ENCODE data around the gene PRLHR. TPM values are rescaled to one million over a fixed set of nuclear protein-coding genes. Genes with fewer than 3 reads are reported as not detected.

Gene PRLHR
- total and polyA plus RNA-seq, 2 of the 4 experiments (the other 2 are of a cell fraction): not detected

GRCh38 chr10:118595064-118595420 is 406 bp downstream of the PRLHR start:
- H3K9me1 ChIP-seq (ENCODE audit: insufficient read depth, low read length): no peaks in the 10 kb centered on the region
- no peak overlapping the region for H4K8ac ChIP-seq (ENCODE audit: low read depth in 2 of 2, low read length in 2 of 2)
- H3K4me1 ChIP-seq (ENCODE audit: control insufficient read depth, insufficient read depth, low read length): no peaks in the 10 kb centered on the region
- no peak overlapping the region for H2AFZ ChIP-seq (replicated peaks; ENCODE audit: low read length, poor library complexity)
- ATAC-seq (ENCODE audit: low read depth): no peak
- in situ Hi-C loops (cut with MboI; ENCODE audit: low sequenced_read_pairs): no loop called here
- no peak overlapping the region for H2BK15ac ChIP-seq (ENCODE audit: low read depth, low read length)
- no peaks in the 10 kb centered on the region for H3K79me1 ChIP-seq (ENCODE audit: low read depth in 1 of 2, low read length in 2 of 2)
- H3K23ac ChIP-seq (ENCODE audit: low read depth, low read length): no peak overlapping the region
- H2BK5ac ChIP-seq (ENCODE audit: low read depth, low read length, poor library complexity, severe bottlenecking): no peak overlapping the region
- DNase-seq: no peak
- H3K14ac ChIP-seq (replicated peaks; ENCODE audit: low read depth, low read length): no peak overlapping the region
- CTCF ChIA-PET: no interaction called here
- no peak overlapping the region for H2AK5ac ChIP-seq (ENCODE audit: low read depth, low read length)
- WGBS, 2 experiments (ENCODE audit: extremely low coverage in 2 of 2, insufficient read length in 1 of 2): 0% methylated on average over 1 of the region's 22 CpGs; no CpG with 5 or more reads in 1 of the 2 experiments
- BruUV-seq (replicated peaks): no TSS peak
- H3K9ac ChIP-seq (ENCODE audit: low read depth, low read length): no peak overlapping the region
- no peak overlapping the region for H3K4me2 ChIP-seq (ENCODE audit: low read depth, low read length)
- intact Hi-C loops (cut with micrococcal nuclease): no loop called here
- H2BK20ac ChIP-seq (ENCODE audit: low read depth, low read length): no peak overlapping the region
- POLR2A ChIA-PET (ENCODE audit: unreplicated experiment): no interaction called here
- H4K20me1 ChIP-seq (ENCODE audit: insufficient read depth, low read length): no peaks in the 10 kb centered on the region
- peaks cover 18% of the 10 kb centered on the region for H3K27me3 ChIP-seq (ENCODE audit: control insufficient read depth, insufficient read depth, low read length)
- H3K4ac ChIP-seq (ENCODE audit: low read depth, low read length): no peak overlapping the region
- dilution Hi-C loops (cut with HindIII; ENCODE audit: low sequenced_read_pairs, unreplicated experiment): no loop called here
- TF ChIP-seq POLR2A (IDR thresholded peaks at IDR 0.05; ENCODE audit: low read depth, low read length): no peak
- no peak for TF ChIP-seq ELK1 (IDR thresholded peaks at IDR 0.05; ENCODE audit: borderline replicate concordance, low read depth, low read length)
- no peak for TF ChIP-seq SMC3 (IDR thresholded peaks at IDR 0.05; ENCODE audit: low read depth, low read length)
- TF ChIP-seq NFE2L2 (IDR thresholded peaks at IDR 0.05; ENCODE audit: low read depth, low read length): no peak
- no peak for TF ChIP-seq MAFK (IDR thresholded peaks at IDR 0.05; ENCODE audit: low read depth, low read length)
- no peak for TF ChIP-seq RFX5 (IDR thresholded peaks at IDR 0.05; ENCODE audit: low read depth, low read length)
- TF ChIP-seq CTCF (conservative IDR thresholded peaks at IDR 0.05; ENCODE audit: low read depth, low read length): no peak
- no peak for TF ChIP-seq CEBPB (IDR thresholded peaks at IDR 0.05; ENCODE audit: low read depth, low read length)
- TF ChIP-seq USF2 (IDR thresholded peaks at IDR 0.05; ENCODE audit: low read depth, low read length): no peak
- no peak for TF ChIP-seq RAD21 (IDR thresholded peaks at IDR 0.05; ENCODE audit: low read length)
- no peak for TF ChIP-seq BHLHE40 (IDR thresholded peaks at IDR 0.05; ENCODE audit: low read depth, low read length)
- no peak for TF ChIP-seq CHD1 (IDR thresholded peaks at IDR 0.05; ENCODE audit: low read depth, low read length)
- TF ChIP-seq MAZ (IDR thresholded peaks at IDR 0.05; ENCODE audit: borderline replicate concordance, low read depth, low read length): no peak
- TF ChIP-seq FOS (IDR thresholded peaks at IDR 0.05; ENCODE audit: low read depth, low read length): no peak
- TF ChIP-seq MXI1 (IDR thresholded peaks at IDR 0.05; ENCODE audit: borderline replicate concordance, low read depth, low read length): no peak
- no peak for TF ChIP-seq RCOR1 (IDR thresholded peaks at IDR 0.05; ENCODE audit: insufficient replicate concordance, low read length)
- no peak overlapping the region for H2AK9ac ChIP-seq (replicated peaks; ENCODE audit: low read depth, low read length, poor library complexity)
- no peak overlapping the region for H3K18ac ChIP-seq (ENCODE audit: low read depth, low read length)
- peaks cover 3% of the 10 kb centered on the region; the same call in 1 of the 2 replicates for H3K9me3 ChIP-seq (ENCODE audit: control insufficient read depth, insufficient read depth, low read length)
- no peak overlapping the region for H3K27ac ChIP-seq (ENCODE audit: insufficient read depth, low read length)
- no peak overlapping the region for H3K56ac ChIP-seq (ENCODE audit: extremely low read depth, insufficient read depth, low read length)
- no peaks in the 10 kb centered on the region for H3K36me3 ChIP-seq (ENCODE audit: control insufficient read depth, insufficient read depth, low read length)
- H4K5ac ChIP-seq (ENCODE audit: low read depth, low read length): no peak overlapping the region
- H3K4me3 ChIP-seq (ENCODE audit: insufficient read depth, low read depth, low read length): no peak overlapping the region
- no peak overlapping the region for H2BK120ac ChIP-seq (ENCODE audit: low read depth, low read length)
- no peak overlapping the region for H4K91ac ChIP-seq (ENCODE audit: insufficient read depth, low read depth, low read length)
